GM21528 (cell line): ENCODE data around the gene CTCF.

Source experiments
- ATAC-seq: cut with Tn5 transposase; IDR thresholded peaks from one replicate; pipeline ENCODE4 v1.9.1; 2021; ENCODE audit warnings: mild to moderate bottlenecking, moderate library complexity; ENCODE audit not compliant: unreplicated experiment, low FRiP score

The CTCF gene

DNA sequence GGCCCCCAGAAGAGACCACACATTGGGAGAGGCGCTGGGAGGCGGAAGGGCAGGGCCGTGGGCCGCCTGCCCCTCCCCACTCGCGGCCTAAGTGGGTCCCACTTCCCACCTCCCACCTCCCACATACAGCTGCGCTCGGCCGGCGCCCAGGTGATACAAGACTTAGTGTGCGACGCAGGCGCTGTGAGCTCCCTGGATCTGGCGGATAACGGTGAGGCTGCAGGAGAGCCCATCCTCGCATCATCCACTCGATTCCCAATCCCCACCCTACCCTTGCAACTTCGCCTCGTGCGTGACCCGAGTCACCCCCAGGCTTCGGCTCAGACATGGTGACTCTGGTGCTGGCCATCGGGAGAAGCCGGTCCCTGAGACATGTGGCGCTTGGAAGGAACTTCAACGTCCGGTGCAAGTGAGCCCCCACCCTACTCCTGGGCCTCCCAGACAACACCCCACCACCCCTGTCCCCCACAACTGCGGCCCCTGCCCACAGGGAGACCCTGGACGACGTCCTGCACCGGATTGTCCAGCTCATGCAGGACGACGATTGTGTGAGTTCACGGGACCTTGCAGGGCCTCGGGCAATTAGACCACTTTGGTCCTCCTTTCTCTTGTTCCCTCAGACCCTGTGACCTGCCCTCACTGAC lies 86.6 kb downstream of the CTCF start:
- ATAC-seq, result no peak

DNA sequence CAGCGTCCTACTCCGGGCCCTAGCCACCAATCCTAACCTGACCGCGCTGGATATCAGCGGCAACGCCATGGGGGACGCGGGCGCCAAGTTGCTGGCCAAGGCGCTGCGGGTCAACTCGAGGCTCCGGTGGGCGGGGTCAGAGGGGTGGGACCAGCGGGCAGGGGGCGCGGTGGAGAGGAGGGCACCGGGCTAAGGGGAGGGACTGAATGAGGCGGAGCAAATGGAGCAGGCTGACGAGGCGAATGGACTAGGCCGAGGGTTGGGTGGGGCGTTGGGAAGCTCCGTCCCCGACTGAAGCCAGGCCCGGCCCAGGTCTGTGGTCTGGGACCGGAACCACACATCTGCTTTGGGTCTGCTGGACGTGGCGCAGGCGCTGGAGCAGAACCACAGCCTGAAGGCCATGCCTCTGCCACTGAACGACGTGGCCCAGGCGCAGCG lies 87.2 kb downstream of the CTCF start:
- ATAC-seq, result no peak

DNA sequence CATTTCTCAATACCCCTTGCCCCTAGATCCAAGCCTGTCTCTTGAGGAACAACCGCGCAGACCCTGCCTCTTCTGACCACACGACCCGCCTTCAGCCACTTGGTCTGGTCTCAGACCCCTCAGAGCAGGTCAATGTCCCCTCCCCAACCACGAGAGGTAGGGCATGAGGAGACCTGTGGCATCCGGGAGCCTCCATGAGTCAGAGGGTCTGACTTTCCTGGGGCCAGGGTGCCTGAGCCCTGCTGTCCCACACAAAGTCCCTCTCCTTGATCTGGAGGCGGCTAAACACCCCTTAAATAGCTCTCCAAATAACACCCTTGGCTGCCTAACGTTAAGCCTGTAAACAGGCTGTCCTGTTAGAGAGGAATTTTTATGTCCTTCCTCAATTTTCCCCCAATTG lies 87.7 kb downstream of the CTCF start:
- ATAC-seq, result no peak

DNA sequence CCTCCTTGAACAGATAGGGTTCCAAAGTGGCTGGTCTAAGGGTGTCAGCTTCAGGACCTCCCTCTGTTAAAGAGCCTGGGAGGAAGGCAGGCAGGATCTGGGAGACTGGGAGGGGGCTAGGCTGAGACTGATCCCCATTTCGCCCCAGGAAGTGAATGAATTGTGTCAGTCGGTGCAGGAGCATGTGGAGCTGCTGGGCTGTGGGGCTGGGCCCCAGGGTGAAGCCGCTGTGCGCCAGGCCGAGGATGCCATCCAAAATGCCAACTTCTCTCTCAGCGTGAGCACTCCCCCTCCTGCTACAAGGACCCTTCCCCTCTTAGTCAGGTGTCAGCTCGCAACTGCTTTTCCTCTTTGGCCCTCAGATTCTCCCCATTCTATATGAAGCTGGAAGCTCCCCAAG lies 88.7 kb downstream of the CTCF start:
- no peak for ATAC-seq

DNA sequence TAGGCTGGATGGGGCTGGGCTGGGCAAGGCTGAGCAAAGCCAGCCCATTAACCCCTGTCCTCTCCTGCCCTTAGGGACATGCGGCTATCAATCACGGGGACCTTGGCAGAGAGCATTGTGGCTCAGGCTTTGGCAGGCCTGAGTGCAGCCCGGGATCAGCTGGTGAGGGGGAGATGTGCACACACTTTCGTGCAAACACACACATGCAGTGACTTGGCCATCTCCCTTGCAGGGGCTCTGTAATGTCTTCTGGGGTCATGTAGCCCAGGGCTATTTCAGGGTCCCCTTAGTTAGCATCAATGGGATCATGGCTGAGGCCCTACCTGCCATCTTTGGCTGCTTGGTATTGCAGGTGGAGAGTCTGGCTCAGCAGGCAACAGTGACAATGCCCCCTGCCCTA lies 89.5 kb downstream of the CTCF start:
- no peak for ATAC-seq

DNA sequence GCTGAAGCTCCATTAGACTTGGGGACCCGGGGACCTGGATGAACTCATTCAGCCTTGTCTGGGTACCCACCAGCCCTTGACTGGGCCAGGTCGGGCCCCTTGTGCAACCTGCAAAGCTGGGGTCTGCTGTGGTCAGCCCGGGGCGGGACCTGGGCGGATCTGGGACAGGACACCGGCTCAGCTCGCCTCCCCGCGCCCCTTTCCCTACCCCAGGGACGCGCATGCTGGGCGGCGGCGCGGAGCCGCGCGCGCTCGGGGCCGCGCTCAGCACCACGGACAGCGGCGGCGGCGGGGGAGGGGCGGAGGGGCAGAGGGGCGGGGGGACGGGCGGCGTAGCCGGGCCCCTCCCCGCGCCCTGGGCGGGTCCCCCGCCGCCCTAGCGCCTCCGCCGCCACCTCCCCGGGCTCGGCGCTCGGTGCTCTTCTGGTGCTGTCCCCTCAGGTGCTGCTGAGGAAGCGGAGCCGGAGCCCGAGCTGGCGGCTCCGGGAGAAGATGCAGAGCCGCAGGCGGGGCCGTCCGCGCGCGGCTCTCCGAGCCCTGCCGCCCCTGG lies 90.3 kb downstream of the CTCF start:
- ATAC-seq, result no peak

DNA sequence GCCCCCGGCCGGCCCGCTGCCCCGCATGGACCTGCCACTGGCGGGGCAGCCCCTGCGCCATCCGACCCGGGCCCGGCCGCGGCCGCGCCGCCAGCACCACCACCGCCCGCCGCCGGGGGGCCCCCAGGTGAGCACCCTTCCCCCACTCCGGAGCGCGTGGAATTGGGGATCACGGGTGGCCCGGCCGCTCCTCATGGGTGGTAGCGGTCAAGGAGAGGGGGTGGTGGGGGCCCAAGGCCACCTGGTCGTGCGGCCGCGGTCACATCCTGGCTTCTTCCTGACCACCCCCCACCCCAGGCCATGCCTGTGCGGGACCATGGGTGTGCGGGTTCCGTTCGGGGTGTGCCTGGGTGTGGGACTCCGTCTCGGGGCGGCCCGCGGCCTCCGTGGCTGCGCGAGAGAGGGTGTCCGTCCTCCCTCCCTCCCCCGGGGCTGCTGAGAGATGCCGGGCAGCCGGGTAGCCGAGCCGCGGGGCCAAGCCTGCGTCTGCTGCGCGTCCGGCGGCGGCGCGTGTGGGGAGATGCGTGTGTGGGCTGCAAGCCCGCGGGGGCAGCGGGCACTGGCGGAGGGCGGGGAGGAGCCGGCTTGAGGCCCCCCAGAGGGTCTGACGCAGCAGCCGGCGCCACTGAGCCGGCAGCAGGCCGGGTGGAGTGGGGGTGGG lies 90.9 kb downstream of the CTCF start:
- no peak for ATAC-seq

DNA sequence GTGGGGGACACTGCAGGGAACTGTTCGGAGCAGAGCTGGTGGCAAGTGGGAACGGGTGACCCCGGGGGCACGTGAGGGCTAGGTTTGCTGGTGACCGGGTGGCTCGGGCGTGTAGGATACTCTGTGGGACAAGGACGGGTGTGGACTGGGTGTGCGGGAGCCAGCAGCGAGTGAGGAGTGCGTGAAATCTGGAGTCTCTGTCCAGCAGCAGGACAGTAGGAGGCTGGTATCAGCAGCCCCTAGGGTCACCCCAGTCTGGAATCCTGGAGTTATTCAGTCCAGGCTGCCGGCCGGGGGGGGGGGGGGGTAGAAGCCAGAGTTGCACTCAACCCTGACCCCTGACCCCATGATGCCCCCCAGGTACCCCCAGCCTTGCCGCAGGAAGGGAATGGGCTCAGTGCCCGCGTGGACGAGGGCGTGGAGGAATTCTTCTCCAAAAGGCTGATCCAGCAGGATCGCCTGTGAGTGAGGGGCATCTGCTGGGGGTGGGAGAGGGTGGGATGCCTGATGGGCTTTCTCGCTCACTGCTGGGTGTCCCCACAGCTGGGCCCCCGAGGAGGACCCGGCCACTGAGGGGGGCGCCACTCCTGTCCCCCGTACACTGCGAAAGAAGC lies 91.6 kb downstream of the CTCF start:
- no peak for ATAC-seq

DNA sequence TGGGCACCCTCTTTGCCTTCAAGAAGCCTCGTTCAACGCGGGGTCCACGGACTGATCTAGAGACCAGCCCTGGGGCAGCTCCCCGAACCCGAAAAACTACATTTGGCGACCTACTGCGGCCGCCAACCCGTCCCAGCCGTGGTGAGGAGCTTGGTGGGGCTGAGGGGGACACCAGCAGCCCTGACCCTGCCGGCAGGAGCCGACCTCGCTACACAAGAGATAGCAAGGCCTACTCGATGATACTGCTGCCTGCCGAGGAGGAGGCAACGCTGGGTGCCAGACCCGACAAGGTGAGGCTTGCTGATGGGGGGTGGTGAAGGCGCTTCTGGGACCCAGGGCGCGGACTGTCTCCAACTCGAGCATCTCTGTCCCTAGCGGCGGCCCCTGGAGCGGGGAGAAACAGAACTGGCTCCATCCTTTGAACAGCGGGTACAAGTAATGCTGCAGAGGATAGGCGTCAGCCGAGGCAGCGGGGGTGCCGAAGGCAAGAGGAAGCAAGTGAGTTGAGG lies 92.1 kb downstream of the CTCF start:
- ATAC-seq, result no peak

DNA sequence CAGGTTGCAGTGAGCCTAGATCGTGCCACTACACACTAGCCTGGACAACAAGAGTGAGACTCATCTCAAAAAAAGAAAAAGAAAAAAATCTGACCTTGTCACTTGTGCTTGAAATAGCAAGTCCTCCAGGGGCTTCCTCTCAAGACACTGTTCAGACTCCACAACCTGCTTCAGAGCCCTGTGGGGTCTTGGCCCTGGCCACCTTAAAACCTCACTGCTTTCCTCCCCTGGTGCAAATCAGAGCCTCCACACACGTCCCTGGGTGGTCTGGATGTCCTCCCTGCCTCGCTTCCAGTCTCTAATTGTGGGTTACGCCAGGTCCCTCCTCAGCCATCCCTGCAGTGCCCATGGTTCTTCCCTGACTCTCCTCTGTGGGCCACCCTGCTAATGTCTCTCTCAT lies 93.0 kb downstream of the CTCF start:
- ATAC-seq, result no peak

DNA sequence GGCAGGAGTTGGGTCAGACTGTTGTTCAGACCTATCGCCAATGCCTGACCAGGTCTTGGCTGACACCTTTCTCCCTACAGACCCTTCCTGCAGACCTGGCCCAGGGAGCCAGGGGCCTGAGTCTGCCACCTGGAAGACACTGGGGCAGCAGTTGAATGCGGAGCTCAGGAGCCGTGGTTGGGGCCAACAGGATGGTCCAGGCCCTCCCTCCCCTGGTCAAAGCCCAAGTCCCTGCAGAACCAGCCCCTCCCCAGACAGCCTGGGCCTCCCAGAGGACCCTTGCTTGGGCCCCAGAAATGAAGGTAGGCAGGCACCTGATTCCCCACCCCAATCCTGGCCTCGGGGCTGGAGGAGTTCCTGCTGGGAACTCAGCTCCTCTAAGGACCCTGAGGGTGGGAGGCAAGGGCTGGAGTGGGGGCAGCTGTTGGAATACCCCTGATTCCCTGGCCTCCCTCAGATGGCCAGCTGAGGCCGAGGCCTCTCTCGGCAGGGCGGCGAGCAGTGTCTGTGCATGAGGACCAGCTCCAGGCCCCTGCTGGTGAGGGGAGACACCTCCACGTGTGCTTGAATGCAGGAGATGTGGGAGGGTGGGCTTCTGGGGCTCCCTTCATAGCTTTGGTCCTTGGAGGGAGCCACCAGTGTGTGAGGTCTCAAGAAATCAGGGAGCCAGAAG lies 94.2 kb downstream of the CTCF start:
- no peak for ATAC-seq

DNA sequence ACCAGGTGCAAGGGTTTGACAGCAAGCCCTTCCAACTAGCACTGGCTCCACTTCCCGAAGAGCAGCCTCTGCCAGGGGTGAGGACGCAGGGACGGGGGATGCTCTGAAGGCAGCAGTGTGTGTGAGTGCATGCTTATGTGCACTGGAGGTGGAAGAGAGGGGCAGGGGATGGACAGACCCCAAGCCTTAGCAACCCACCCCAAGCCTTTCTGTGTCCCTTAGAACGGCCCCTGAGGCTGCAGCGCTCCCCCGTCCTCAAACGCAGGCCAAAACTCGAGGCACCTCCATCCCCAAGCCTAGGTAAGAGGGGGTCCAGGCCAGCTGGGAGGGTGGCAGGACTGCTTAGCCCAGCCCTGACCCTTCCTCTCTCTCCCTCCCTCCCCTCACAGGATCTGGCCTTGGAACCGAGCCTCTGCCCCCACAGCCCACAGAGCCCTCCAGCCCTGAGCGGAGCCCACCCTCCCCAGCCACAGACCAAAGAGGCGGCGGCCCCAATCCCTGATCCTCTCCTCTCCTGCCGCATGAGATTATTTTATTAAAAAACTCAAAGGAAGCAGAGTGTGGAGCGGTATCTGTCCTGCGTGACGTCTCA lies 94.8 kb downstream of the CTCF start:
- no peak for ATAC-seq

DNA sequence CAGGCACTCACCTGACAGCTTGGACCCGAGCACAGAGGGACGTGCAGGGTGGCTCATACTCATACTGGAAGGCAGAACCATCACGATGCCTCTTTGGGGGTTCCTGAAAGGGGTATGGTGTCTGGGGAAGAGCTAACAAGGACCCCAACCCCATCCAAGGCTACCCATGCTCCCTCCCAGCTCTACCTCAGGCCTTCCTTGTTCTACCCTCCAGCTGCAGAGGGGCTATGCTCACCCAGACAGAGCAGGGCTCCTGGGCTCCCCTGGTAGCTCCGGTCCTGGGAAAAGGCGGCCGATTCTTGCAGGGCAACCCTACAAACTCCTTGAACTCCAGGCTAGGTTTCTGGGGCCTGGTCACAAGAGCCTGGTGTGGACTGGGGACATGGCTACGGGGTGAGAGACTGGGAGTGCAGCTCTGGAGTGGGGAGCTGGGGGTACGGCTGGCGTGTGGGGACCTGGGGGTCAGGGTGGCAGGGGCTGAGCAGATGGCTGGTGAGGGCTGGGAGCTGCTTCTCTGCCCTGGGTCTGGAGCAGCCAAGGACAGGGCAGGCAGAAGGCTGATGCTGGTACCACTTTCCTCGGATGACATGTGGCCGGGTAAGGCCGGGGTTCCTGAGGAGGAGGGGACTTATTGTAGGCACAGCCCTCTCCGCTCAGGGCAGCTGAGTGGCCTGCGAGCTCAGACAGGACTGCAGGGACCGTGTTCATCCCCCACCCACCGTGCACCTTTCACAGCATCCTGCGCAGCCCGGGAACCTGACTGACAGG lies 95.6 kb downstream of the CTCF start:
- ATAC-seq, result no peak

DNA sequence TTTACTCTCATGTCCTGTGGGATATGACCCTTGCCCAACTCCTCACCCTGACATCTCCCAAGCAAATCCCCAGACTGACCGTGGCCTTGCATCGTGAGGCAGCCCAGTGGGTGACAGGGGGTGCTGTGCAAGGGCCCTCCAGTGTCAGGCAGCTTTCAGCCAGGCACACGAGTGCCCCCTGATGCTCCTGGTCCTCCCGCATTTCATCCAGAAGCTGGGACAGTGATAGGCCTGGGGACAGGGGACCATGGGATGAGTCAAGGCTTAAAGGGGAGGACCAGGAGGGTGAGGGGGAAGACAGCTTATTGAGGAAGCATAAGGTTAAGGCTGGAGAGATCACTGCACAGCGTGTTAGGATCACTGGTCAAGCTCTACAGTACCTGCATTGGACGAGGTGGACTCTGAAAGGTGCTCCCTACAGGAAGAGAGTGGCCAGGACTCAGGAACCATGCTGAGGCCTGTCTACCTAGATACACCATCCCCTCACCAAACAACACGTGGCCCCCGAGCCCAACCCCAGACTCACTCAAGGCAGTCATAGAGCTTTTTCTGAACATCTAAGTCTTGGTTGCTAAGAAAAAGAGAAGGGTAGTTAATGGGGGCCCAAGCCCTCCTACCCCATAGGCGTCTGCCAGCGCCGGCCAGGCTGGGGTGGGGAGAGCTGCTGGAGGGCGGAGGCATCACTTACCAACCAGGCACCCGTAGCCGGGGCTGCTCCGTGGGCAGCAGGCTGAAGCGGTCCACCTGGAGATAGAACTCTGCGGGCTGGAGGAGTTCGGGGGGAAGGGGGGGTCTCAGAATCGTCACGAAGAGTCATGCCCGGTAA lies 96.7 kb downstream of the CTCF start:
- ATAC-seq, result no peak

DNA sequence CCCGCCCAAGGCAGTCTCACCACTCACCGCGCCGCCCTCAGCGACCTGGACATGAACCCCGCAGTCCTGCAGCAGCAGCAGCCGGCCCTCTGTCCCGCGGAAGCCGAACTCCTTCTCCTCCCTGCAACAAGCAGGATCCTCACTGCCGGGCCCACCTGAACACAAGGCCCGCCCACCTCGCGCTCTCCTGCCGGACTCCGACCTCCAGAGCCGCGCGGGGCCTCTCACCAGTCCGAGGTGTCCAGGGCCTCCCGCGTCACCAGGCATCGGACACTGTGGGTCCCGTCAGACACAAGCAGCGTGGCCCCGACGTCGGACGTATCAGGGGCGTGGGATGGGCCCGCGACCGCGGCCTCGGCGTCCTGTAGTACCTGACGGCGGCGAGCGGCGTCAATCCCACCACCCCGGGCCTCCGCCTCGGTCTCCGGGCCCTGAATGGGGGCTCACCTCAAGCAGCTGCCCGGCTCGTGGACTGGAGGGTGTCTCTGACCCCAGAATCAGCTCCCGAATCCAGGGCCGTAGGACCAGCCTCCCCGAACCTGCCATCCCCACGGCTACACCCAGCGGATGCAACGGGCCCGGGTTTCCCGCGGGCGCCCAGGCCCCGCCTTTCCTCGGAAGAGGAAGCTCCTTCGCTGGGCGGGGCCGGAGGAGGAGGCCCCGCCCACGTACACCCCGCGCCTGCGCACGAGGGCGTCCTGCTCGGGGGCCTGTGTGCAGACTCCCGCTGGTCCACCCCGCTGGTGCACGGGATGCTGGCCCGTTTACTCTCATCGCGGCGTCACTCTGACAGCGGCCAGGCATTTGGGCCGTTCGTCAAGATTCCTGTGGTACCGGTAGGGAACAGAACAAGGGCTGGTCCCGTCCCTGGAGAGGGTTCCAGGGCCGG lies 97.6 kb downstream of the CTCF start, which contains the start of gene ACD:
TSS of gene ACD (minus strand) at position 586 of the 889 bp plus-strand sequence. CDS start at position 546, 40 bp downstream.
- peak; percentile 59 for ATAC-seq

DNA sequence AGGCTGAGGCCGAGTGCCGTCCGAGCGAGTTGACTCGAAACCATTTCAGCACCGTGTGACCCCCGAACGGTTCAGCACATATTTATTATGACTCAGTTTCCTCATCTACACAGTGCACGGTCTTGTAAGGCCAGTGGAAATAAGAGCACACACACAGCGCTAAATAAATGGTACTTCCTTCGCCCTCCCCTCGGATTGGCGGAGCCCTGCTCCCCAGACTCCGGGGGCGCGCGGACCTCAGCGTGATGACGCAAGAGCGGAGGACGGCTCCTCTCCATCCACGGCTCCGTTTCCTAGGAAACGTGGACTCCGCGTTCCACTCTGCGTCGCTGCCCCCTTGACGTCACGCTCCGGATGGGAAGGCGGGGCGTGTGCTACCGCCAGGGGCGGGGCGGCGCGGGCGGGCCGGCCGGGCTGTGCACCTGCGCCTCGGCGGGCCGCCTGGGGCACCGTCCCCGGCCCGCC lies 98.3 kb downstream of the CTCF start, which contains the start of gene PARD6A:
TSS of gene PARD6A (plus strand) at position 397 of the 465 bp plus-strand sequence. CDS start 79 bp downstream, outside the sequence.
- ATAC-seq, result peak; percentile 66

DNA sequence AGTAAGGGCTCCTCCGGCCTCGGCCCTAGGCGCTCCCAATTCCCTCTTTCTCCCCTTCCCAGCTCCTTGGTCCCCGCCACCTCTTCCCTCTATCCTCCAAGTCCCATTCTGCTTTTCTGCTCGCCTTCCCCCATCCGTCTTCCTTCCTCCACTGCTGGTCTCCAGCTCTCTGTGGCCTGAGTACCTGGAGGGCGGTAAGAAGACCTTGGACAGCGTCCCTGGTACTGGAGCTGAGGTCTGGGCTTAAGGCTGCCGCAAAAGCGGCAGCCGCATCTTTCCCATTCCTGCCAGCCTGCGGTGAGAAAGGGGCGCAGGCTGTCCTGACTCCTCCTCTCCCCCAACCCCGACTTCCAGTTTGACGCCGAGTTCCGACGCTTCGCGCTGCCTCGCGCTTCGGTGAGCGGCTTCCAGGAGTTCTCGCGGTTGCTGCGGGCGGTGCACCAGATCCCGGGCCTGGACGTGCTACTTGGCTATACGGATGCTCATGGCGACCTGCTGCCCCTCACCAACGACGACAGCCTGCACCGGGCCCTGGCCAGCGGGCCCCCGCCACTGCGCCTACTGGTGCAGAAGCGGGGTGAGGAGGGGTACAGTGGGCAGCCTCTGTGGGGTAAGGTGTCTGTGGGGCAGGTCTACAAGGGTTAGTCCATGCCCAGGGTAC lies 98.9 kb downstream of the CTCF start:
- ATAC-seq, result no peak
